K562 (cell line): Measurements from ENCODE around the gene FUT2. TPM values are rescaled to one million over a fixed set of nuclear protein-coding genes. Genes with fewer than 3 reads are reported as not detected.

ENCODE experiments used
- ATF7 ChIP-seq: fragments of 450-650 bp; IDR thresholded peaks from 2 replicates; pipeline ENCODE4 v1.7.1; 2014; ENCODE audit warnings: mild to moderate bottlenecking, moderate library complexity
- CTCFL ChIP-seq: IDR thresholded peaks from 2 replicates; pipeline ENCODE4 v1.6.1; 2011; ENCODE audit warnings: borderline replicate concordance, low read depth, mild to moderate bottlenecking, moderate library complexity, low read length; ENCODE audit not compliant: insufficient read depth, poor library complexity, severe bottlenecking
- ETS2 ChIP-seq: IDR thresholded peaks from 2 replicates; pipeline ENCODE4 v1.6.1; 2016; ENCODE audit warnings: borderline replicate concordance, missing genetic modification characterization, mild to moderate bottlenecking, moderate library complexity, missing compliant biosample characterization; ENCODE audit not compliant: poor library complexity, severe bottlenecking
- KAT7 ChIP-seq: sonication (generic); formaldehyde crosslinking; IDR thresholded peaks from 2 replicates; pipeline ENCODE4 v1.8.0; 2022; ENCODE audit warnings: missing genetic modification reagents, mild to moderate bottlenecking, borderline replicate concordance
- MLX ChIP-seq, 2 experiments: fragments of 450-650 bp in 1 of 2; sonication (generic) in 1 of 2; formaldehyde crosslinking; conservative IDR thresholded peaks; 2 replicates each; pipeline versions ENCODE4 v1.4.0 to v1.8.1; 2020 to 2022; ENCODE audit warnings: mild to moderate bottlenecking in 1 of 2, missing genetic modification reagents in 1 of 2
- NFIC ChIP-seq: fragments of 450-650 bp; IDR thresholded peaks from 2 replicates; pipeline ENCODE4 v1.6.1; 2017; ENCODE audit warnings: mild to moderate bottlenecking, inconsistent platforms
- RUNX1 ChIP-seq: sonication (generic); IDR thresholded peaks from 2 replicates; pipeline ENCODE4 v1.6.1; 2016; ENCODE audit warnings: antibody characterized with exemption, low read depth
- SMAD3 ChIP-seq: fragments of 450-650 bp; formaldehyde crosslinking; conservative IDR thresholded peaks from 2 replicates; pipeline ENCODE4 v1.4.0; 2020; ENCODE audit warnings: mild to moderate bottlenecking
- USF2 ChIP-seq: sonication (generic); formaldehyde crosslinking; IDR thresholded peaks from 2 replicates; pipeline ENCODE4 v1.5.0; 2020; ENCODE audit warnings: missing genetic modification reagents
- ZBTB1 ChIP-seq: sonication (generic); formaldehyde crosslinking; IDR thresholded peaks from 2 replicates; pipeline ENCODE4 v1.8.1; 2023; ENCODE audit warnings: missing genetic modification reagents, low read depth, mild to moderate bottlenecking, borderline replicate concordance
- ZFP1 ChIP-seq: fragments of 450-650 bp; formaldehyde crosslinking; IDR thresholded peaks from 2 replicates; pipeline ENCODE4 v1.4.0; 2020; ENCODE audit warnings: mild to moderate bottlenecking, mixed read lengths
- ZFP91 ChIP-seq: sonication (generic); formaldehyde crosslinking; IDR thresholded peaks from 2 replicates; pipeline ENCODE4 v1.8.0; 2022; ENCODE audit warnings: mild to moderate bottlenecking, missing genetic modification reagents
- ZNF124 ChIP-seq: sonication (generic); formaldehyde crosslinking; IDR thresholded peaks from 2 replicates; pipeline ENCODE4 v1.8.1; 2022; ENCODE audit warnings: missing genetic modification reagents
- ZNF699 ChIP-seq: fragments of 250-450 bp; sonication (Bioruptor Pico); IDR thresholded peaks from 2 replicates; pipeline ENCODE4 v1.8.0; 2021; ENCODE audit warnings: mild to moderate bottlenecking, moderate library complexity; ENCODE audit not compliant: insufficient replicate concordance
- ZSCAN32 ChIP-seq: fragments of 450-650 bp; formaldehyde crosslinking; IDR thresholded peaks from 2 replicates; pipeline ENCODE4 v1.4.0; 2020; ENCODE audit warnings: mild to moderate bottlenecking, moderate library complexity
- polyA plus RNA-seq, 8 experiments: library from polyadenylated mRNA; depleted of rRNA in 4 of 8; stranded (reverse) in 5 of 8; unstranded in 3 of 8; fragments of >200 nt; fragmentation: Nextera tagmentation in 2 of 8; fragmentation: Illumina TruSeq in 1 of 8; extraction: Ambion mirVana in 2 of 8; extraction: Trizol in 1 of 8; gene quantifications; 2 replicates each; pipeline versions ENCODE4 v1.2.1 to v1.2.3, GENCODE V29; 2011 to 2014; ENCODE audit warnings: inconsistent platforms in 1 of 8, missing spikeins in 1 of 8
- total RNA-seq, 7 experiments: library from RNA; depleted of rRNA in 6 of 7; stranded (reverse); fragments of >200 nt in 6 of 7; fragmentation: Illumina TruSeq in 2 of 7; extraction: Trizol in 2 of 7; gene quantifications; 2 replicates each; pipeline versions ENCODE4 v1.2.1 to v1.2.3, GENCODE V29; 2011 to 2021; ENCODE audit warnings: low replicate concordance in 1 of 7

Gene FUT2
- total and polyA plus RNA-seq, 9 of the 15 experiments (the other 6 are each of a cell fraction or from before 2014, with no cell fraction given) = 0.03 to 0.04 TPM; not detected in 7

GRCh38 chr19:48713864-48714755 lies 18.3 kb downstream of the FUT2 start (continued):
- no peak for TF ChIP-seq ZBTB1 (CRISPR knock-in tag)
- TF ChIP-seq ZFP1 = no peak
- no peak for TF ChIP-seq ZSCAN32 (CRISPR knock-in tag)
- TF ChIP-seq SMAD3 (CRISPR knock-in tag) = no peak
- no peak for TF ChIP-seq MLX (CRISPR knock-in tag; conservative IDR thresholded peaks at IDR 0.05)
- TF ChIP-seq ETS2 = no peak
- no peak for TF ChIP-seq RUNX1
- no peak for TF ChIP-seq CTCFL
- no peak for TF ChIP-seq ZFP91 (CRISPR knock-in tag)
- no peak for TF ChIP-seq USF2 (CRISPR knock-in tag)
- no peak for TF ChIP-seq ZNF124 (CRISPR knock-in tag)
- peak; percentile 78 for TF ChIP-seq ATF7
- TF ChIP-seq NFIC = no peak
- TF ChIP-seq KAT7 (CRISPR knock-in tag) = no peak
- TF ChIP-seq ZNF699 (CRISPR knock-in tag) = no peak
